ENCODE measurements around the gene CRB2.
A peak's percentile ranks its signal among the peaks of the same experiment; 100 is the strongest.
"Not testable (repeated sequence)": the region's sequence is repeated elsewhere in the genome, so short reads cannot be mapped to it uniquely, and the experiment has no call there.

CRB2 gene

GRCh38 chr9:123383512-123384170, 27.6 kb downstream of the CRB2 start:
- DNase-seq, result no peak

GRCh38 chr9:123387686-123388085, 31.7 kb downstream of the CRB2 start:
- DNase-seq, result no peak

- DNase-seq, result no peak
Measured at GRCh38 chr9:123389070-123389469, 33.1 kb downstream of the CRB2 start.

- DNase-seq, result no peak
Measured at GRCh38 chr9:123389698-123390097, 33.7 kb downstream of the CRB2 start.

GRCh38 chr9:123390337-123391135, 34.5 kb downstream of the CRB2 start:
- no peak for DNase-seq

- no peak for DNase-seq
Measured at GRCh38 chr9:123391233-123391632, 35.2 kb downstream of the CRB2 start.

GRCh38 chr9:123391946-123392345, 35.9 kb downstream of the CRB2 start:
- DNase-seq, result no peak

GRCh38 chr9:123392802-123393201, 36.8 kb downstream of the CRB2 start:
- DNase-seq, result no peak

- DNase-seq, result no peak
Measured at GRCh38 chr9:123394291-123395235, 38.6 kb downstream of the CRB2 start.

- DNase-seq, result no peak
Measured at GRCh38 chr9:123395276-123395688, 39.3 kb downstream of the CRB2 start.

GRCh38 chr9:123395689-123396511, 39.9 kb downstream of the CRB2 start:
- DNase-seq, result no peak

- no peak for DNase-seq
Measured at GRCh38 chr9:123397975-123398374, 42.0 kb downstream of the CRB2 start.

- DNase-seq, result not testable (repeated sequence)
Measured at GRCh38 chr9:123398938-123399337, 42.9 kb downstream of the CRB2 start.

- DNase-seq, result peak; percentile 65
Measured at GRCh38 chr9:123399803-123400378, 43.9 kb downstream of the CRB2 start.

GRCh38 chr9:123400926-123401503, 45.0 kb downstream of the CRB2 start:
- DNase-seq, result no peak

- DNase-seq, result peak; percentile 71
Measured at GRCh38 chr9:123401879-123402513, 46.0 kb downstream of the CRB2 start.

- DNase-seq, result no peak
Measured at GRCh38 chr9:123402981-123403509, 47.0 kb downstream of the CRB2 start.

- DNase-seq, result no peak
Measured at GRCh38 chr9:123406016-123406415, 50.0 kb downstream of the CRB2 start.

GRCh38 chr9:123406691-123407216, 50.8 kb downstream of the CRB2 start:
- DNase-seq, result no peak

- no peak for DNase-seq
Measured at GRCh38 chr9:123407217-123407851, 51.3 kb downstream of the CRB2 start.
